Glomerular endothelial cell (primary cell): ENCODE data around the gene KRT72. TPM values are rescaled to one million over a fixed set of nuclear protein-coding genes. Genes with fewer than 3 reads are reported as not detected.

ENCODE experiments used
- DNase-seq: peaks from one replicate; pipeline ENCODE4 v3.0.0-alpha.2; 2011; ENCODE audit warnings: low read depth, low spot score; ENCODE audit errors: extremely low read depth
- total RNA-seq: library from RNA; depleted of rRNA; stranded (reverse); fragments of >200 nt; gene quantifications from 2 replicates; pipeline ENCODE4 v1.2.3, GENCODE V29; 2015

Gene KRT72
- not detected in 2 replicates for total RNA-seq

DNA sequence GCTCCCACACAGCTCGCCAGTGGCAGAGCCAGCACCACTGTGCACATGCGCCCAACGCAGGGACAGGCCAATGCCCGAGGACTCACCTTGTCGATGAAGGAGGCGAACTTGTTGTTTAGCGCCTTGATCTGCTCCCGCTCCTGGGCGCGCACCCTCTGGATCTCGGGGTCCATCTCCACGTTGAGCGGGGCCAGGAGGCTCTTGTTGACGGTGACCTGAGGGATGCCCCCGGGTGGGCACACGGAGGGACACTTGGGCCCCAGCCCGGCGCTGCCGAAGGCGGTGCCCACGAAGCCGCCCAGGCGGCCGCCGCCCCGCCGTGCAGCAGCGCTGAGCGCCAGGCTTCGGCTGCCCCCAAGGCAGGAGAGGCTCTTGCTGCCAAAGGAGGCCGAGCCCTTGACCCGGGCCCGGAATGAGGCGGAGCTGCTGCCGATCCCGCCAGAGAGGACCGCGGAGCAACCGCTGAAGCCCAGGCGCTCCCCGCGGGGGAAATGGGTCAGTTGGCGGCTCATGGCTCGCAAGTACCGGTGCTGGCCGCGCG, at the start of gene KRT72:
TSS of gene KRT72 (minus strand) at position 523 of the 541 bp plus-strand sequence. CDS start at position 512, 11 bp downstream.
- no peak for DNase-seq

DNA sequence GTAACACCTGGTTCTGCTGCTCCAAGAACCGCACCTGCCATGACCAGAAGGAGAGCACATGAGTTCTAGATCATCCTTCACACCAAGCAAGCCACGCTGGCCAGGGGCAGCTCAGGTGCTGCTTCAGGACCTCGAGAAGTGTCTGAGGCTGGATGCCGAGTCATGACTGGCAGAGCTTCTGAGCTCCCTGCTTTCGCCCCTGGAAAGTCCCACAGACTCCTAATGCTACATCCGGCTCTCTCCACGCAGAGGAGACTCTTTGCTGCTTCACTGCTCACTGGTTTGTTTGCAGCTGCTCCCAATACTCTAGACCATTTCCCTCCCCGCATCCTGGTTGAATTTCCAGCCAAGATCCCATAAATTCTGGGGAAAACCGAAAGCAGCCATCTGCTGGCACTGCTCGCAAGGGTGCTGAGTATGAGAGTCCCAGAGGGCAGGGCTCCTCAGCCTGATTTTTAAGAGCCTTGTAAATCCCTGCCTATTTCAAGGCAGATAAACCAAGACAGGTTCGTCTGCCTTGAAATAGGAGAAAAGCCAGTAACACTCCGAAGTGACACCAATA, 49.3 kb upstream of the KRT72 start:
- DNase-seq, result no peak

DNA sequence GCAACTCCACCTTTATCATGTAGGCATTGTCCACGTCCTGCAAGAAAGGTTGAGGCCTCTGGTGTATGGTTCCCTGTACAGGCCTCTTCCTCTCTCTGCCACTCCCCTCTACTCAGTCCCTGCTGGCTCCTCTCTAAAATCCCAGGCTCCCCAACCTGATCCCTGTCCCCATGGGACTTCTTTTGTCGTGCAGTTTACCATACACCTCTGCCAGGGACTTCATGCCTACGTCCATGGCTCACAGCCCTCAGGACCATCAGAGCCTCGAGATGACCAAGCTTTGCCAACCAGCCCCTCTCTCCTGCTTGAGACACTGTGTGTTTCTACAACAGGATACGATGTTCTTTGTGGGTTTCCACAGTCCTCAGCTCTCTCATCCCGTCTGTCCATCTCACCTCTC, 47.8 kb upstream of the KRT72 start:
- no peak for DNase-seq

DNA sequence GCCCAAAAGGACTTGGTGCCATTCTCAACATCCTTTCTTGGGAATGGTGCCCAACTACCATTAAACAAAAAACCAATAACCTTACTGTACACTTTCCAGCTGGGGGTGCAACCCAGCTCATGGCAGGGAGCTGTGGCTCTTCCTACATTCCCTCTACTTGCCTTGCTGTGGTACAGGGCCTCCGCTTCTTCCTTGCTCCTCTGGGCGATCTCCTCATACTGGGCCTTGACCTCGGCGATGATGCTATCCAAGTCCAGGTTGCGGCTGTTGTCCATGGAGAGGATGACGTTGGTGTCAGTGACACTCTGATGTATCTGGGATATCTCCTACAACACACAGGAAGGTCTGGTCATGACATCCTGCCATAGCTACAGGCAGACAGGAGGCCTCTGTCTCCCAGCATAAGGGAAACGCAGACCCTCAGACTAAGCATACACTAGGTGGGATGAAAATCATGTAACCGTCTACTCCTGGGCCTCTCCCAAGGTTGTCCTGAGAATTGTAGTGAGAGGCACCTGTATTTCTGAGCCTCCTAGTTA, 46.8 kb upstream of the KRT72 start:
- no peak for DNase-seq

DNA sequence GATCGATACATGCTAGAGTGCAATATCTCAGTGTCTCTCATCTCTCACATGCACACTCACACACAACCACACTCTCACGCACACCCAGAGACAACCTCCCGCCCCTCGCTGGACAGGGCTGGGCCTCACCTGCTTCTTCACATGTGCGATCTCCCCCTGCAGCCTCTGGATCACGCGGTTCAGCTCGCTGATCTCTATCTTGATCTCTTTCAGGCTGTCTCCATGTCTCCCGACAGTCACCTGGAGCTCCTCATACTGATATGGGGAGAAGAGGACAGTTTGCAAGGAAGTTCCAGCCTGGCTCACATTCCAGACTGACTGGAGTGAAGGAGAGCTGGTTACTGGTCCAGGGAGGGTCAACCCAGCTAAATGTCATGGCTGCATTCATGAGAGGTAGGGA, 46.3 kb upstream of the KRT72 start:
- DNase-seq, result no peak

DNA sequence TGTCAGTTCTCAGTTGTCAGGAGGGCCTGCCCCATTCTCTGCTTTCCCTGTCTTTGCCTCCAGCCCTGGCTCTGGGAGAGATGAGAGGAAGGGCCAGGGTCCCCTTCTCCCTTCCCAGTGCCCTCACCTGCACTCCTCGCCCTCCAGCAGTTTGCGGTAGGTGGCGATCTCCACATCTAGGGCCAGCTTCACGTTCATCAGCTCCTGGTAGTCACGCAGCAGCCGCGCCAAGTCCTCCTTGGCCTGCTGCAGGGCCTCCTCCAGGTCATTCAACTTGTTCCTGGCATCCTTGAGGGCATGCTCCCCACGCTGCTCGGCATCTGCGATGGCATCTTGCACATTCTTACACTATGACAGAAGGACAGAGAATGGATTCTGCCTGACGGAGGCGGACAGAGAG, 45.4 kb upstream of the KRT72 start:
- no peak for DNase-seq

DNA sequence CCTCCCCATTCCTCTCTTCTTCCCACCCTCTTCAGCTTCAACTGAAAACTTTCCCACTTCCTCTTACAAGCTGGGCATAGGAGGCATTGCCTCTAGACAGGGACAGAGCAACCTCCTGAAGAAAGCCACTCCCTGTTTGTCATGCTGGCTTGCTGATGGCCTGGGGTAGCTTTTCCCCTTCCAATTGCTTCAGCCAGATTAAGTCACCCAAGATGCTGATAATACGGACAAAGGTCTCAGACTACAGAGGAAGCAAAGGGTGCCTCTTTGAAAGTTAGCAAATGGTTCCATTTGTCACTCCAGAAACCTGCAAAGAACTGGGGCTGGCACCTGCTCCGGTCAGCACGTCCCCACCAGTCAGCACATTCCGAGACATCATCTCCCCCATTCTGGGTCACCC, 44.7 kb upstream of the KRT72 start:
- no peak for DNase-seq

DNA sequence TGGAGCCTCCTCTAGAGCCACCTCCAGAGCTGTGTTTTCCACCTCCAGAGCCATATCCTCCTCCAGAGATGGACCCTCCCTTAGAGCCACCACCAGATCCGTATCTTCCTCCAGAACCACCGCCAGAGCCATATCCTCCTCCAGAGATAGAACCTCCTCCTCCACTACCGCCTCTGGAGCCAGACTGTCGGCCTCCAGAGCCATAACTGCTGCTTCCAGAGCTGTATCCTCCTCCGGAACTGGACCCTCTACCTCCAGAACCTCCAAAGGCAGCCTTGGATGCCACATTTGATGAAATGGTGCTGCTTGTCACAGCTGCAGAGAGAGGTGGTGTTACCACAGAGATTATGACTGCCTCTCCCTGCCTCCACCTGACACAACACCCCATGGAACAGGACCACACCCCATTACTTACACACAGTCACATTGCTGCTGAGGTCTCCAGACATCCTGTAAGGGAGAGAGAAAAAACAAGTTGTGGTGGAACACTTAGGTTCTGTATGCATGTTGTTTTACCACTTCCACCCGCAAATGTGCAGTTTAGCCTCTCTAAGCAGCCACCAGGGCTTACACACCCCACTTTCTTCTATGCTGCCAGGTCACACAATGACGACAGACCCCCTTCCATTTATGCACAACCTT, 44.0 kb upstream of the KRT72 start:
- no peak for DNase-seq

DNA sequence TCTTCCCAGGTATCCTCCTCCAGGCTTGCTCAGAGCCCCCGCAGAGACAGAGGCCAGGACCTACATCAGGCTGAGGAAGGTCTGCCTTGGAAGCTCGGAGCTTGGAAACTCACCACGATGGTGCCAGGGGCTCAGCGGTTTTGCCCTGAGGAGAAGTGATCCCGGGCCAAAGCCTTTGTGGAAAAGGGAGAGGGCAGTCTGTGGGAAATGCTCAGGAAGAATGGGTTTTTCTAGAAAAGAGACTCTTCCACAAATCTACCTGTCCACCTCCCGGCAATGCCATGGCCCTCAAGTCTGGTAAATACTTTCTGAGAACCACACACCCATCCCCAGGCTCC, 42.8 kb upstream of the KRT72 start:
- DNase-seq, result no peak

DNA sequence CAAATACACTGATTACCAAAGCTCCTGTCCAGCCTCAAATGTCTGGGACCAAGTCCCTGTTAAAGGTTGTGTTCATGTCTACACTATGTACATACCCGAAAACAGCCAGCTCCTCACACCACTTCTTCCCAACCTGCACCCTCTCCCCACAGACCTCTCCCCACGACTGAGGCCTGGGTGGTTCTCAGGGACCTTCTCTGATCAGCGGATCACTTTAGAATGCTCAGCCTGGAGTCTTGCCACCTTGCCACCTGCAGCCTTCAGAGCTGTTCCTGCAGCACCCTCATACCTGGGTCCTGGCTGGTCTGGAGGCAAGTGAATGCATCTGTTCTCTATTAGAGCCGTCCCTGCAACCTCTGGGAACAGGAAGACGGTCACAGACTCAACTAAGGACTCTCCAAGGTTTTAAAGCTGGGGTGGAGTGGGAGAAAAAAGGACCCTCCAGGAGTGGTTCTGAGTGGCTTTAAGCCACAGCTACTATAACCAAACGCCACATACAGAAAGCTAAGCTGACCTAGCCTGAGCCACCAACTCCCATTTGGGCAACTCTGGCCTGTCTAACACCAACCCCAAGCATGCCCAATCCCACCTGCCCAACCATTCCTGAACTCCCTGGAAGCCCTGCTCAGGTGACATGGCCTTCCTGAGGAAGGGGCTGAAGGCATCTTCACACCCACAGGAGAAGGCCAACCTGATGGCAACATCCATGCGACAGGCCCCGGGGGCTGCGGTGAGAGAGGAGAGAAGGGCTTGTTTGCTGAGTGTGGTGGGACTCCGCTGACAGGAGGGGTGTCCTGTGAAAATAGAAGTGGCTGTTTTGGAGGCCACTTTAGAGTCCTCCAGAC, 42.2 kb upstream of the KRT72 start:
- DNase-seq, result no peak

DNA sequence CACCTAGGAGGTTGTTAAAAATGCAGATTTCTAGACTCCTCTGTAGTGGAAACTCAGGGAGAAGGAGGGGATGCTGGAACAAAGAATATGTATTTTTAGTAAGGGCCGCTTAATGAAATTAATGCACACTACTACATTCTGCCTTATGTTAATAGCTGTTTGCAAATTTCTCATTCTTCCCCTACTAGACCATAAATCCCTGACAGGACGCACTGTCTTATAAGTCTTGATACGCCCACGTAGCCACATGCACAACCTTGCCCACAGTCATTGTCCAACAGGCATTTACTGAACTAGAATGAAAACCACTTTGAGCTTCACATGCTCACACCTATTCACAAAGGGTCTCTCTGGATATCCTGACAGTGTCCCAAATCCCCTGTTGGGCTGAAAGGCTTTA, 40.2 kb upstream of the KRT72 start:
- DNase-seq, result no peak

DNA sequence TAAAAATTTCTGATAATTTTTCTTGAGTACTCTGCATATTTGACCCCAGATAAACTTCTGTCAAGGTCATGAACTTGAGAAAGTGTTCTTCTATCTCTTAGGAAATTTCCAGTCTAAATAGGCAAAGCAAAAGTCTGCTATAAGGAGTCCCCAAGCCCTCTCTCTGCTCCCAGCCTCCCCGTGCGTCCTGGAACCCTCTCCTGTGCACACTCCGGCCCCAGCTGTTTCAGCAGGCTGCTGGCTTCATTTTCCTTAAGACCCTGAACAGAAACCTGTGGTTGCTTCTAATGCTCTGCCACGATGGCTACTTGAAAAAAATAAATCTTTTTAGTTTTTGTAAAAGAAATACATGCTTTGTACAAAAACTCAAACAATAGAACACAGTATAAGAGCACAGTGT, 36.0 kb upstream of the KRT72 start:
- DNase-seq, result no peak

DNA sequence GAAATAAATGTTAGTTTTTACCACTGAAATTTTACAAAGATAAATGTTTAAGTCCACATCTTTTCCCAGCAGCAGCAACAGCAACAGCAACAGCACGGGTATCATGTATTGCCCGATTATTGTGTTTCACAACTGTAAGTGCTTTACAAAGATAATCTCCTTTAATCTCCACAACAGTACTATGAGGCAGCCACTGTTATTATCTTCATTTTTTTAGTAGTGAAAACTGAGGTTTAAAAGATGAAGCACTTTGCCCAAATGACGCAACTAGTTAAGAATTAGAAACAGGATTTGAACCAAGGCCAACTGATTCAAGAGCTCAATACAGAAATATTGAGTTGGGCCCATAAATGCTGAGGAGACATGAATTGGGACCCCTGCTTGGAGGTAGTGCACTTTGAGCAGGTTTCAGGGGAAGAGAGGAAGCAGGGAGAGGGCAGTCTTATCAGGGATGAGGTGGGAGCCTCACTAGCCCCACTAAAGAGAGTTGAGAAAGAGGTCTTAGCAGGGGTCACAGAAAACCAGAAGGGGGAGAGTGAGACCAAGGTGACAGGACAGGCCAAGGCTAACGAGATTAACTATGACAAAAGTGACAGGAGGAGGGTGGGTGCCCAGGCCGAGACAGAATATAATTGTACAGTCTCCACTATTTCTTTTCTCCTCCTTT, 35.5 kb upstream of the KRT72 start:
- DNase-seq, result no peak

DNA sequence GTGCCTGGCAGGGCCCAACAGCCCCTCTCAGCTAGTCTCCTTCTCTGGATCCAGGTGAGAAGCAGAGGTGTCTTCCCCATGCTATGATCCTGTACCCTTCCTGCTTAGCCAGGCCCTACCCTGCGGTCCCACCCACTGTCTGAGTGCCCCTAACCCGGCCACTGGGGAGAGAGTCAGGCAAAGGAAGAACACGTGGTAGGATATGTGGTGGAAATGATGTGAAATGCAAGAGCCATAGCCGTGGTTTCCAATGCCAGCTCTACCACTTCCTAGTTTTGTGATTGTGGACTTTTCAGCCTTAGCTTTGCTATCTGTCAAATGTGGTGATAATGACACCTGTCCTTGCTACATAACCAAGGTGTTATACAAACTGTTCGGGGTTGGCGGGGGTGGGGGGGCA, 34.9 kb upstream of the KRT72 start:
- DNase-seq, result no peak

DNA sequence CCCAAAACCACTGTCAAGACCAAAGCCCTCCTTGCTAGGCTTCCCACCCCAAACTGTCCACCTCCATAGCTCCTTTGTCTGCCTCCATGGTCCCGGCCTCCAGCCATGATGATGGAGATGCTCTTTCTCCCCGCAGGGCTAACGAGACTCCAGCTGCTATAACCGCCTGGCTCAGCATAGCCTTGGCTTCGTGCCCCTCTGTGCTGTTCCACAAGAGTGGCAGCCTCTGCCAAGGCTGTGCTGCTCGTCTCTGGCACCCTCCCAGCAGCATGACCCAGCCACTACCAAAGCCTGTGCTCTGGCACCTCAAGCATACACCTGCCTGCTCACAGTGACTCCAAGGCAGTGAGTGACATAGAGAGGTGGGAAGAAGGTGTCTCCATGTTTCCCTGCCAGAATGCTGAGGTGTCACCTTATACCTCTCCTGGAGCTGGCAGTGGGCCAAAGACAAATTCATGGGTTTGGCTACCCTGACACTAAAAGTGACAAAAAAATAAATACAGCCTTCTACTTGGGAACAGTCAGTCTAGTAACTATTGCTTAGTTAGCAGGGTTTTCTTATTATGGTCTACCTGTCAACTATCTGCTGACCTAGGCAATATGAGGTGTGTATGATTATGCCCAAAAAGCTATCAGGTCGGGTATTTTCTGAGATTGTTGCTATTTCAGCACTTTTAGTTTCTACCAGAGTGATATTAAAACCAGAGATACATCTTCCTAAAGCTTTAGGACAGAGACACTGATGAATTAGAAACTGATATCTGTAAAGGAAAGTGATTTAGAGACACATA, 33.2 kb upstream of the KRT72 start:
- DNase-seq, result no peak

DNA sequence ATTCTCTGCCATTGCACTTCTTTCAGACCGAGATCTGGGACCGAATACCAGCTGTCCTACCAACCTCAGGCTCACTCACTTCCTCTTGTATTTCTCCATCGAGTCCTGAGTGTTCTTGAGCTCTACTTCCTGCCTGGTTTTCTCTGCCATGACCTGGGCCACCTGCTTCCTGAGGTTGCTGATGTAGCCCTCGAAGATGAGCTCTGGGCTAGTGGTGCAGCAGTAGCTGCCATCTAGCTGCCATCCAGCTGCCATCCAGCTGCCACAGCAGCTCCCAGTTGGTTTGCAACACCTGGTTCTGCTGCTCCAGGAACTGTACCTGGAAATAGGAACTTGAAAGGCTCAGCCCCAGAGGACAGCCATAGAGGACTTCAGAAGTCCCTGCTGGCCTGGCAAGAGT, 32.1 kb upstream of the KRT72 start:
- no peak for DNase-seq

DNA sequence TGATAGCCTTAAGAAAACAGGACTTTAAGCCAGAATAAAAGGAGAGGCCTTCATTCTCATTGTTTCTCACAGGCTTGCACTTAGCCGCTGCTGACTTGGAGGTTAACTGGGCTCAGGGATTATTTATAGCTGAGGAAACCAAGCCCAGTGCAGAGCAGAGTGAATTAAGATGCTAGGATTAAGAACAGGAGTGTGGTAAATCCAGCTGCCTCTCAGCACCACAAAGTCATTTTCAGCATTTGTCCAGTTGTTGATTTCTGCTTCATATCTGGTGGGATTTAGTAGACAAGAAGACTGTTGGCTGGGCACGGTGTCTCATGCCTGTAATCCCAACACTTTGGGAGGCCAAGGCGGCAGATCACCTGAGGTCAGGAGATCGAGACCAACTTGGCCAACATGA, 31.4 kb upstream of the KRT72 start:
- DNase-seq, result no peak

DNA sequence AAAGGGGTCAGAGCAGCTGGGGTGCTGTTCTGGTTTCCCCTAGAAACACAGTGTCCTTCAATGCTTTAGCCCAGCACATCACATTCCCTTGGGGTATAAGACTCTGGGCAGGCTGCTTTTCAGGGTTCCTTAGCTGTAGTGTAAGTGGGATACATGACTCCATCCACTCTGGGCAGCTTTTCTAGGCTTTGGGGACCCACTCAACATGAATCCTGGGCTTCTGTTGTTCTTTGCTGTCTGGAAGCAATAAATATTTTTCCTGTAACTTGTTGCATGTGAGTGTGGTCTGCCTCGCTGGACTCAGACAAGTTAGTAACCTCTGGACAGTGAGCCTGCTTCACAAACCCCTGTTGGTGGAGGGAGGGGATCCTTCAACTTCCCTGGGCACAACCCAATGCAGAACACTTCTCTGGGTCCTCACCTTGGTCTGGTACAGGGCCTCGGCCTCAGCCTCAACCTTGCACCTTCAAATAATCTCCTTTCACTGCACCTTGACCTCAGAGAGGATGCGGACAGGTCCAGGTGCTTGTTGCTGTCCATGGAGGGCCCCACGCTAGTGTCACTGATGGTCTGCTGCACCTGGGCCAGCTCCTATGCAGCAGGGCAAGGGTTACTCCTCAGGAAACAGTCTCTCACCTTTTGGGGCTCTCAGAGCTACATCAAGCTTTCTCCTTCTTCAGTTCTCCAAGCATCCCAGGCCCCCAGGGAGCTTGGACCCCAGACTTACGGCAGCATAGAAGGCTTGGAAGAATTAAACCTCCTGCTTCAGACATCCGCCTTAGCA, 30.6 kb upstream of the KRT72 start:
- DNase-seq, result no peak

DNA sequence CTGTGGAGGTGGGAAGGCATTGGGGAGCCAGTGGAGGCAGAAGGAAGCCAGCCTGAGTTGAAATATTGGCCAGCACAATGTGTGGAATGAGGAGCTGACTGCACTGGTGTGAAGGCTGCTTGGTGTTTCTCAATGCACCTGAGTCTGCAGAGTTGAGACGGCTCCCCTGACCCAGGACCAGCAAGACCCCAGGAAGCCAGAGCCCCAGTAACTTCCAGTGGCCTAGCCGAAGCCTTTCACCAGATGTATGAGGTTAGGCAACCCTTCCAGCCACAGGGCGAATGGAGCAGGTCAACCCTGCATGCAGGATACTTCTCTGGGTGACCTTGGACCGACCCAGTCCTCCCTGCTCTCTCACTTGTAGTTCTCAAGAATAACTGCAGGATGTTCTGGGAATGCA, 30.0 kb upstream of the KRT72 start:
- no peak for DNase-seq
